ENCODE data around the gene NT5DC1. TPM values are rescaled to one million over a fixed set of nuclear protein-coding genes. Genes with fewer than 3 reads are reported as not detected.

Gene NT5DC1
- total and polyA plus RNA-seq, 10 donors = 7.4 to 47.5 (median 13.6) TPM

GRCh38 chr6:116253505-116254296 is 153.0 kb downstream of the NT5DC1 start, which contains the start of gene TSPYL4:
TSS of gene TSPYL4 (minus strand) at chr6:116254075. CDS start at chr6:116254008, 67 bp downstream.
- Histone ChIP-seq H3K27ac (peak within 1 kb of the TSS; percentile 84 to 91 (median 88)), H3K9me3 (no peaks in the 10 kb centered on the region), H3K36me3 (peaks cover 0 to 3% (median 0%) of the 10 kb centered on the region in 6 donors), H3K27me3 (replicated peaks in 1 of 7) (no peaks in the 10 kb centered on the region), H3K4me1 (peaks cover 35 to 71% (median 54%) of the 10 kb centered on the region in 6 donors), H3K4me3 (peak within 1 kb of the TSS; percentile 83 to 98 (median 96))
- intact Hi-C loops (cut with DNase I; ENCODE audit: low total_unique reads) = no loop called here
- peak; percentile 89 to 97 (median 96) for TF ChIP-seq POLR2AphosphoS5 (IDR thresholded peaks at IDR 0.05)
- peak in 1 of 11 experiments; percentile 28 for TF ChIP-seq CTCF (IDR thresholded peaks at IDR 0.05 in 8 of 11, conservative IDR thresholded peaks at IDR 0.05 in 3 of 11)
- TF ChIP-seq POLR2A (IDR thresholded peaks at IDR 0.05) = peak in 2 of 3 donors; percentile 8 to 65
- DNase-seq = peak; percentile 97
- WGBS, 5 donors = 0 to 1% (median 0%) methylated on average over 36 to 53 of the region's 53 CpGs

DNA sequence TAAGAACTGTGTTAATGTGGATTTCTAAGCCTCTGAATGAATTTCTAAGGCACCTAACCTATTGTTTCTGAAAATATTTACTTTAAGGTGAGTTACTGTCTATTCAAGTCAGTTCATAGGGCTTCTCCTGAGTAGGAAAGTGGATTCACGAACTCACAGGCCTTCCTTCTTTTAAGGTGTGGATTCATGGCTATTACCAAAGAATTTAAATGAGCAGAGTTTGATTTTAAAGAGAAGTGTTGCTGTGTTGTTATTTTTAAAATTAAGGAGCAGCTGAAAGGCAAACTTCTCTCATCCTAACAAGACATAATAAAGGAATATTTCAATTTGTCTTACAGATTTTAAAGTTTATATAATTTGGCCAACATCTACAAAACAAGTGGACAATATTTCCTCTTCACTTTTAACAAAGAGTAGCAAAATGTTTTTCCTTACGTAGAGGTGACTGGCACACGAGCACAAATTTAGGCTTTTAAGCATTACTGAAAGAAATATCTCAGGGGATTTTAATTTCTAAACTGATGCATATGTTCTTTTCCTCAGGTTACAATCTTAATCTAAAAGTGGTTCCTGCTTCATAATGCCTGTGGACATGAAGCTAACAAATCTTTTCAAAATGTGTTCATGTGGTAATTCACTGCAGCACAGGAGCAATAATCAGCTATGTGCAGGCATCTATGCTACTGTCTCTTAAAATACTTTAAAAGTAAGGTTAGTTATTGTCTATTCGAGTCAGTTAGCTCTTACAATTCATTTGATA is 153.8 kb downstream of the NT5DC1 start:
- Histone ChIP-seq H3K4me1 (peaks cover 35 to 63% (median 52%) of the 10 kb centered on the region in 6 donors), H3K4me3 (peak overlapping the region; percentile 83 to 98 (median 96)), H3K36me3 (peaks cover 0 to 6% (median 0%) of the 10 kb centered on the region in 6 donors), H3K9me3 (no peaks in the 10 kb centered on the region), H3K27me3 (replicated peaks in 1 of 7) (no peaks in the 10 kb centered on the region), H3K27ac (peak overlapping the region; percentile 84 to 91 (median 88))
- WGBS, 5 donors = 11 to 17% (median 17%) methylated on average over 4 of the region's 4 CpGs
- no peak for TF ChIP-seq CTCF (IDR thresholded peaks at IDR 0.05 in 8 of 11, conservative IDR thresholded peaks at IDR 0.05 in 3 of 11)
- no peak for TF ChIP-seq POLR2A (IDR thresholded peaks at IDR 0.05)
- TF ChIP-seq POLR2AphosphoS5 (IDR thresholded peaks at IDR 0.05) = no peak
- intact Hi-C loops (cut with DNase I; ENCODE audit: low total_unique reads) = no loop called here
- no peak for DNase-seq

DNA sequence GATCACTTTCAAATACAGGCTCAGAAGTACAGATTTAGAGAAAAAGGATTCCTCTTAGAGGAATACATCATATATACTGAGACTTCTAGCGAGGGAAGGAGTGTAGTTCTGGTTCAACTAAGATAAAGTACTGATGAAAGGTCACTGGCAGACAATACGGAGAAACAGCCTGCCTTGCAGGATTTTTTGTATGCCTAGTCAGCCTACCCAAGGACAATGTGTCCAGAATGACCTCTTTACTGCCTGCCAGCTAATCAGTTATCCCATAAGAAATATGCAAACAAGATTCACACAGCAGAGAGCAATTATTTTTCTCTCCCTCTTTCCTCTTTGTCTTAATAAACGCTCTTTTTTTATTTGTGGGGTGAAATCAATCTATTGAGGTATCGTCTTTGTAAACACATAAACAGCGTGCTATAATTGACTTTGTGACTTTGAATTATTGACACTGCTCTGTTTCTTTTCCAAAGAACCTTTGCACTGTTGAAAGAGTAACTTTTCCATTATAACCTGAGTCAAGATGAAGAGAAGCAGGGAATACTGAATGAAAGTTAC is 154.7 kb downstream of the NT5DC1 start:
- TF ChIP-seq POLR2A (IDR thresholded peaks at IDR 0.05) (no peak), CTCF (IDR thresholded peaks at IDR 0.05 in 8 of 11, conservative IDR thresholded peaks at IDR 0.05 in 3 of 11) (no peak), POLR2AphosphoS5 (IDR thresholded peaks at IDR 0.05) (no peak)
- H3K27ac ChIP-seq = peak overlapping the region in 2 of 8 donors; percentile 89 to 91
- intact Hi-C loops (cut with DNase I; ENCODE audit: low total_unique reads) = no loop called here
- H3K4me1 ChIP-seq = peaks cover 35 to 55% (median 44%) of the 10 kb centered on the region in 6 donors
- WGBS, 5 donors = 66 to 75% (median 72%) methylated on average over 5 of the region's 5 CpGs
- no peak overlapping the region for H3K4me3 ChIP-seq
- no peaks in the 10 kb centered on the region for H3K27me3 ChIP-seq (replicated peaks in 1 of 7)
- no peaks in the 10 kb centered on the region for H3K9me3 ChIP-seq
- peaks cover 0 to 6% (median 0%) of the 10 kb centered on the region in 6 donors for H3K36me3 ChIP-seq
- DNase-seq = no peak

Measured in spleen (tissue), 11 donors.